SK-N-SH (cell line): ENCODE data around the gene SS18.

Experiments
- CTCF ChIP-seq: fragments of 200-600 bp; sonication (generic); IDR thresholded peaks from 2 replicates; pipeline ENCODE4 v1.6.1; 2017; ENCODE audit warnings: antibody characterized with exemption, mild to moderate bottlenecking, moderate library complexity
- EZH2phosphoT487 ChIP-seq: fragments of 200-600 bp; sonication (generic); IDR thresholded peaks from 2 replicates; pipeline ENCODE4 v1.6.1; 2017; ENCODE audit warnings: low read depth, mixed run types, mild to moderate bottlenecking, antibody characterized with exemption, moderate library complexity, borderline replicate concordance
- MAX ChIP-seq: IDR thresholded peaks from 2 replicates; pipeline ENCODE4 v1.4.0; 2012; ENCODE audit warnings: low read depth
- NRF1 ChIP-seq: IDR thresholded peaks from 2 replicates; pipeline ENCODE4 v1.6.1; 2012; ENCODE audit warnings: low read depth, mild to moderate bottlenecking, low read length
- POLR2AphosphoS5 ChIP-seq: IDR thresholded peaks from 2 replicates; pipeline ENCODE4 v1.6.1; 2012; ENCODE audit warnings: low read depth, low read length
- USF2 ChIP-seq: fragments of 150-350 bp; IDR thresholded peaks from 2 replicates; pipeline ENCODE4 v1.6.1; 2017; ENCODE audit warnings: antibody characterized with exemption, low read length, low read depth, borderline replicate concordance

GRCh38 chr18:26090130-26091046 is at the start of gene SS18:
- TF ChIP-seq CTCF: no peak
- TF ChIP-seq POLR2AphosphoS5: peak; percentile 78
- TF ChIP-seq USF2: no peak
- TF ChIP-seq EZH2phosphoT487: no peak
- peak; percentile 64 for TF ChIP-seq NRF1
- peak; percentile 56; the same call in 1 of the 2 replicates for TF ChIP-seq MAX
